Measurements from ENCODE around the gene CELF6.
"Not testable (repeated sequence)": the region's sequence is repeated elsewhere in the genome, so short reads cannot be mapped to it uniquely, and the experiment has no call there.

The CELF6 gene

DNA sequence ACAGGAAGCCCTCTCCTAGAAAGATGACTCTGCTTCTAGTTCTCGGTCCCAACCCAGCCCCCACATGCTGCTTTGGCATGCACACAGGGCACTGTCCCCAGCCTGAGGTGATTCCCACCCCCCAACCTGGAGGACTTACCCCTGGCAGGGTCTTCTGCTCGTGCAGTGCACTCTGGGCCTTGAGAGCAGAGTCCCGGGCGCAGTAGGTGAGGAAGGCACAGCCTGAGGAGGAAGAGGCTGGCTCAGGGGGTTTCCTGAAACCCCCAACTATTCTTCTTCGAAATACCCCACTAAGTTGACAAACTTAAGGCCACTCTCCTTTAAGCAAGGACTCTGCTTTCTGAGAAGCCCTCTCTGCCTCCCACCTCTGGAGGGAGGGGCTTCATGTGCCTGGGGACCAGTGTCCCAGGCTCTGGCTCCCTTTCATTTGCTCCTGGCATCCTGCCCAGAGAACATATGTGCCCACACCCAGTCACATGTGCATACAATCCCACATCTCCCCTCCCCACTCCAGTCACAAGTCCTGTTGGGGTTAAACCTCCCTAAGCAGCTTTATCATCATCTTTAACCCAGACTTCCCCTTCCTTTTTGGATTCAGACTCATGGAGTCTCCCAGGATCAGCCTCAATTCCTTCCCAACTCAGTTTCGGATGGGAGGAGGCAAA, 4.1 kb downstream of the CELF6 start:
- DNase-seq = peak; percentile 3

DNA sequence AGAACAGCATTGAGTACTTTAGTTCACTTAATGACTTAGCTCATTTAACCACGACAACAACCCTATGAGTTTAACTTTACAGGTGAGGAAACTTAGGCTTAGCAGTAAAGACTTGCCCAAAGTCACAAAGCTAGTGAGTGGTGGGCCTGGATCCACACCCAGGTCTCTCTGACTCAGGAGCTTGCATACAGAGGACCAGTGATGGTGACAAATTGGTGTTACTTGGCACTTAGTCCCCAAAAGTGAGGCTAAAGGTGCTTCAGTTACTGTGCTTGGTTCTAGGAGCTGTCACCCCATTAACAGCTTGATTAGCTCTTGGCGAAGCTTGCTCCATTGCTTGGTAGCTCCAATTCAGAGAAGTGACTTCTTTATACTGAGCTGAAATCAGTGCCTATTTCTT, 6.1 kb downstream of the CELF6 start:
- DNase-seq = no peak

DNA sequence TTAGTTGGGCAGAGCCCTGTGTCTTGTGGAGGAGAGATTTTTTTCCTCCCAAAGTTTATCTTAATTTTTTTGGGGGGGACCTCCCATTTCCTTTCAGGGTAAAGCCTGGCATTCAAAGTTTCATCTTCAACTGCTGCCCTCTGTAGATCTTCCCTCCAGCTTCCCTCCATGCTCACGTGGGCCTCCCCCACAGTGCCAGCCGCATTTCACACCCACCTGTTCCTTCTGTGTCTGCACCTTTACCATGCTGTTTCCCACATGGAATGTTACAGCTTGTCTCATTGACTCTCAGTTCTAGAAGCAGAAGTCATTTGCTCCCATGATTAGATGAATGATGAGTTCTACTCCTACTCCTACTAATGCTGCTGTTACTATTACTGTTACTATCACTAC, 6.5 kb downstream of the CELF6 start:
- no peak for DNase-seq

DNA sequence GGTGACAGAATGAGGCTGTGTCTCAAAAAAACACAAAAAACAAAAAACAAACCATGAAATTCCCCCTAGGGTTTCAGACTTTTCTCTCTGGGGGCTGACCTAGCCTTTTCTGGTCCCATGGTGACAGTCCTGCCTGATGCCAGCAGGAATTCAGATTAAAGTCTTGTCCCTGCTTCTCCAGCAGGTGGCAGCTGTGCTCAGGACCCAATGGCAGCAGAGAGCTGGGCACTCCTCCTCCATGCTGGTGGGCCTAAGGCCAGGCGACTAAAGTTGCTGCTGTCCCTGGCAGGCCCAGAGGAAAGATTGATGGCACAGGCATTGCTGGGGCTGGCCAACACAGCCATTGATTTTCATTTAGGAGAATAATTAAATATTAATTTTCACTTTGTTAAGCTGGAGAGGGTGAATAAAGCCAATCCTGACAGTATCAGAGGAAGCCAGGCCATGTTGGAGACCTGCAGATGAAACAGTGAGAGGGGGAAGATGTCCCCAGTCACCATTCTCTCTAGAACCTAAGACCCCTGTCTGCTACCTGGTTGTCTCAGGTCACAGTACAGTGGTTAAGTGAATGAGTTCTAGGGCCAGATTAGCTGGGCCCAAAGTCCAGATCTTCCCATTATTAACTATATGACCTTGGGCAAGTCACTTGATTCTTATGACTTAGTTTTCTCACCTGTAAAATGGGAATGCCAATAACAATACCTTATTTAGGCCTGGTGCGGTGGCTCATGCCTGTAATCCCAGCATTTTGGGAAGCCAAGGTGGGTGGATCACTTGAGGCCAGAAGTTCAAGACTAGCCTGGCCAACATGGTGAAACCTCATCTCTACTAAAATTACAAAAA, 7.1 kb downstream of the CELF6 start:
- peak; percentile 36 for DNase-seq

DNA sequence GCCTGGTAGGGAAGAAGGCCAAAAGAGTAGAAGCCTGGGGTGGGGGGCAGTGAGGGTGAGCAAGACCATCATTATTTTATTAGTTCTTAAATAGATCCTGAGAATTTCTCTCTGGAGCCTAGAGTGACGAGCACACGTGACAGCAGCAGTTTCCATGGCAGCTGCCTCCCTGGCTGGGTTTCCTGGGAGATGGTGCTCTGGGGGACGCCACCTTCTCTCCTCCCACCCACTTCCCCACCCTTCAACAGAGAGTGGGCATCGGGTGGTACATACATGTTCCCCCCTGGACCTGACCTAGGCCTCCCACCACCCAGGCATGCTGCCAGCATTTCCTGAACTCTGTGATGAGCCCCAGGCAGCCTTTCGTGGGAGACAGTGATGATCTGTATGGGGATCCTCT, 12.9 kb downstream of the CELF6 start:
- DNase-seq = no peak

DNA sequence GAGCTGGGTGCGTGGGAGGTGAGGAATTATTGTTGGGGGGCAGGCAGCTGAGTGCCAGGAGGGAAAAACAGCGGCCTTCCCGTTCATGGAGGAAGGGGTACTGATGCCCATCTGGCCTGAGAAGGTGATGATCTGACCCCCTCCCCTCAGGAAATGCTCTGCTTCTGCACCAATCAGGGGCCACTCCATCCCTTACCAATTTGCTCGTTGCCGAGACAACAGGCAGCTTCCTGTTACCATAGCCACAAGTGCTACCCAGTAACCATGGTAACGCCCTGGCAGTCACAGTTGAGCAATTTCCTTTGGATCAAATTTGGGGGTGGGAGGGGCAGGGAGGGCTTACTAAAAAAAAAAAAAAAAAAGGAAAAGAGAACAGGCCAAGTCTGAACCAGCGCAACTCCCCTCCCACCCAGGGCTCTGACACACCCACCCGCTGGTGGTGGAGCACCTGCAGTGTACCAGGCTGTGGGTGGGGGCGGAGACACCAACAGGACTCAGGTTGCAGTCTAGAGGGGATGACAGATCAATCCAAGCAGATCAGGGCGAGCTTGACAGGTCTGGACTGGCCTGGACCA, 13.7 kb downstream of the CELF6 start:
- DNase-seq = peak; percentile 44

DNA sequence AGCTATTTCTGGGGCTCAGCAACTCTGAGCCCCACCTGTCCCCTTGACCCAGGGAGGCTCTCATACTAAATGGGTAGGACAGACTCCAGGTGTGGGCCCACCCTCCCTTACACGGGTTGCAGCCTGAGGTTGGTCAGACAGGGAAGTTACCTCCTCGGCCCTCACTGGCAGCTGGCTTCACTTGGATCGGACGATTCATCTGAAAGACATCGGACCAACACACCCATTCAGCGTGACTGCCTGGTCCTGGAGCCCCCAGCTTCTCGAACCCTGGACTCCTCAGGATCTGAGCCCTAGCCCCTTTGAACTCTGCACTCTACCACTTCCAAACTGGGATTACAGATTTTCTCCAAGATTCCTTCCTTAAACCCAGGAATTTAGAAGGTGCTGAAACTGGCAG, 15.4 kb downstream of the CELF6 start:
- no peak for DNase-seq

DNA sequence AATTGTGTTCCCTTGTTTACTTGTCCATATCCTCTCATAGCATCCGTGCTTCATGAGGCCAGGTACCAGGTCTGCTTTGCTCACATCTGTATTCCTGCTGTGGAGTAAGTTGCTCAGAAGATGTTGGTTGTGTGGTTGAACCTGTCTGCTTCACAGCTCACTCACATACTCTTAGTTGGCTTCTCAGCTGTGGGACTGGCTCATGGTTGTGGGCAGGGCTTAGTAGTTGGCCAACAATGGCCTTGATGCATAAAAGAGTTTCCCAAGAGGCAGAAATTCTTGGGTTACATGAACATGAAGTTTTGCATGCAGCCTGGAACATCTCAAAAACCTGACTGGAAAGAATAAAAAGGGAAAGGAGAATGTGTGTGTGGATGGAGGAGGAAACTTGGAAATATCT, 17.0 kb downstream of the CELF6 start:
- no peak for DNase-seq

DNA sequence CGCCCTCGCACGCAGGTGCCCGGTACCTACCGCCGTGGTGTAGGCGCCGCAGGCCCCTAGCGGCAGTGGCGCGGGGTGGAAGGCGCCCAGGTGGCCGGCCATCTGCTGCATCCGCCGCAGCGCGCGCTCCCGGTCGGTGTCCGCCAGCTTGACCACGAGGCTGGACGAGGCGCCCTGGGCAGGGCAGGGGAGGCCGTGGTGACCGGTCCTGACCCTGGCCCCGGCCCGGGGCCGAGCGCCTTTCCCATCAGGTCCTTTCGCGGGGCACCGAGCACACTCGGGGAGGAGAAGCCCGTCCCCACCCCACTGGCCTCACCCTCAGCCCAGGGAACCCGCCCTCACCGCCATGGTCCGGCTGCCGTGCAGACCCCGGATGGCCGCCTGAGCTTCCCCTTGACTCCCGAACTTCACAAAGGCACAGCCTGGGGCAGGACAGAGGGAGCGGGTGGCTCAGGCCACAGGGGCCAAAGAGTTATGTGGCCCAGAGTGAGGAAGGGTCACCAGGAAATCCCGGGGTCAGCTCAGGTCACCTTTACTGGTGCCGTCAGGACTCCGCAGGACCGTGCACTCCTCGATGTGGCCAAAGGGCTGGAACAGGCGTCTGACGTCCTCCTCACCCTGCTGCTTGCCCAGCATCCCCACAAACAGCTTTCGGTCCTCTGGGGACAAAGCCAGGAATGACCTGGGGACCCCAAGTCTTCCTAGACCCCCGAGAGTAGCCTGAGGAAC, 30.2 kb downstream of the CELF6 start:
- DNase-seq = no peak

DNA sequence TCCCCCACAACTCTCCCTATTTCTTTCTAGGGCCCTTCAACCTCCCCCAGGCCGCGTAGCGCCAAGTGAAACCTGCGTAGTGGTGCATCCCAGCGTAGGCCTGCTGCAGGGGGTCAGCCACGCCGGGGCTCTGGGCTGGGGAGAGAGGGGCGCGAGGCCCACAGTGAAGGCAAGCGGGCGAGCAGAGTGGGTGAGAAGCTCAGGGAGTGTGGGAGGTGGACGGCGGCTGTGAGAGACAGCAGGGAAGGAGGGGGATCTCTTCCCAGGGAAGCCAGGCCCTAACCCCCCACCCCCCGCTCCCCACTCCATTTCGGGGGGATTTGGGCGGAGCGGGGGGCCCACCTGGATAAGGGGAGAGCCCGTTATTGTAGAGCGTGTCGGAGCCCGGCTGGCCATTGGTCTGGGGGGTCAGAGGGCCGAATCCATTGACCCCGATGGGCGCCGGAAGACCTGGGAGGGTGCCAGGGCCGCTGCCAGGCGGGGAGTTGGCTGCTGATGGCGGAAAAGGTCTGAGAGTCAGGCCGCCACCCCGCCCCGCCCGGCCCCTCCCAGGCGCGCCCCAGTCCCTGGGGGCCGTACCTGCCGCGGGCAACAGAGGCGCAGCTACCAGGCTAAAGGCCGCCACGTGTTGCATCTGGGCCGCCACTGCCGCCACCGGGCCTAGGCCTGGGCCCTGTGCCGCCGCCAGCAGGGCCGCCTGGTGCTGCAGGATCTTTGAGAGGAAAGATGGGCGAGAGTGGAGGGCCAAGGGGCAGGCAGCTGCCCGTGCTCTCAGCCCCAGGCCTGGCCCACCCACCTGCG, 31.0 kb downstream of the CELF6 start:
- DNase-seq = no peak

DNA sequence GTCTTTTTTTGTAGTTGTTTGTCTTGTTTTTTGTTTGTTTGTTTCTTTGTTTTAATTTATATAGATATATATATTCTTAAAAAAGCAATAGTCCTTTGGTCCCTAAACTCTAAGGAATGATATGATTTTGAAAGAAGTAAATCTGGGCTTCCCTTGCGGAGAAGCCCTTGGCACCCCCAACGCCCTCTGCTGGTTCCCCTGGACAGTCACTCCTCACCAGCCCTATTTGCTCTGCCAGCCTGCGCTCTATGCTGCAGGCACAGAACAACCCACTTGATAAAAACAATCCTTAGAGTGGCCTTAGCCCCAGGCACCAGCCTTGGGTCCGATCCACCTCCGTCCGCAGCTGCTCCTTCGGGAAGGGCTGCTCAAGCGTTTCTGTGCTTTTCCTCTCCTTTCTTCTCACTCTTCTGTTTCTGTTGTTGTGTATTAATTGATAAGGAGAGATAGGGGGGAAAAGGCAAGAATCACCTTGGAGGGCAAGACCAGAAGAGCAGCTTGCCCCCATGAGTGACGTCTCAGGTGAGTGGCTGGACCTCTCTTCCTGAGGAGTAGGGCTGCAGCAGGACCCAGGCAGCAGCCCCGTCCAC, 33.9 kb downstream of the CELF6 start:
- DNase-seq = no peak

DNA sequence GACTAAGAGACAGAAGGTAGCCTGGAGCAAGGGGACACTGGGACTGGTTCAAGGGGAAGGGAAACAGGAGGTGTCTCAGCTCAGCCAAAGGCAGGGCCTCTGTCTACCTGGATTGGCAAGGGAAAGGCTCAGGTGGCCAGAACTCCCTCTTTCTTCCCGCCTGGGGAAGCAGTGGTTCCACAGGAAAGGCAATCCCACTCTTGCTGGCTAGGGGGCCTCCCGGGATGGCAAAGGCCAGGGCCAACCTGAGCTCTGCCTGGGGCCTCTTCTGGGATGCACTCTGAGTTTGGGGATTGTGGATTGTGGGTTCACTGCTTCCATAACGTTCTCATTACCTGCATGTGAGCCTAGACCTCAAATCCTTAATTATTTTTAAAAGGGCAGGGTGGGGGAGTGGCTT, 34.6 kb downstream of the CELF6 start:
- no peak for DNase-seq

DNA sequence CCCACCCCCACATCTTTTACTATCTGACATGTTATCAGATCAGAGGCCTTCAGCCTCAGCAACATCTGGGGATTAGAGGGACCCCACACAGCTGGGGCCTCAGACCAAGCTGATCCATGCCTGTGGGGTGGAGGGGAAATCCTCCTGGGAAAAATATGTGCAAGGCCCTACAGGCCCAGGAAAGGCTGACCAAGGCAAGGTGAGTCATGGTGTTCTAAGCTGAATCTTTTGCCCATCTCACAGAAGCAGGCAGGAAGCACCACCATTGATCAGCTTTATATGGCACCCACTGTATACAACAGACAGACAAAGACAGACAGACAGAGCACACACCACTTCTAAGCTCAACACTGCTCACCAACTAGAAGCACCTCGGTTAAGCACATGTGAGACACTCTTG, 35.2 kb downstream of the CELF6 start:
- DNase-seq = no peak

DNA sequence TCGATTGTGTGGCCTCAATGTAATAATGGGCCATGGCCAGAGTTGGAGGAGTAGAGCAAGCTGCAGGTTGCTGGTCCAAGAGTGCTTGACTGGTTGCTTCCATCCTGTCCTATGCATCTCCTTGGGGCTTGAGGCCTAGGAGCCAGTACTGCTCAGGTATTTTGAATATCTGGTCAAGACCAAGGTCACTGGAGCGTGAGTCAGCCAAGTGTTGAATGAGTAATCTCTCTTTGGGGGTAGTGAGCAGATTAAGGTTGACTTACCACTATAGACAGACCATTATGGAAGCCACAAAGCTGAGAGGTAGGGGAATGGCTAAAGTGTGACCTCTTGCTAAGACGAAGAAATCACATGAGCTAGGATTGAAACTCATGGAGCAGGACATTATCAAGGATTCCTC, 38.2 kb downstream of the CELF6 start:
- no peak for DNase-seq

DNA sequence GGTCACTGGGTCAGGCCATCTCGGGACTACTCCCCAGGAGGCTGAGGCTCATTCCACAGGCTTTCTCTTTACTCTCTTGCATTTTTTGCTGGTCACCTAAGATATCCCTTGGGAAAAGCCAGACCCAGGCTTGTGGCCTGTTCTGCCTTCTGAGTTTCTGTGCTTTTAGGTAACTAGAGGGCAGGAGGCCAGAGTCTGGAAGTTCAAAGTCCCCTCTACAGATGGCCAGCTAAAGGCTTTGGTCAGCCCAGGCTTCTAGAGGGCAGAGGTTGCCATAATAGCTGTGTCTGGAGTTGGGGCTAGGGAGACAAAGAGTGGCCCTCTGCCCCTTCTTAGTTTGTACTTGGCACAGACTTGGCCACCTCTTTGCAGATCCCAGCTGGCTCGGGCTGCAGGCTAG, 39.2 kb downstream of the CELF6 start:
- no peak for DNase-seq

DNA sequence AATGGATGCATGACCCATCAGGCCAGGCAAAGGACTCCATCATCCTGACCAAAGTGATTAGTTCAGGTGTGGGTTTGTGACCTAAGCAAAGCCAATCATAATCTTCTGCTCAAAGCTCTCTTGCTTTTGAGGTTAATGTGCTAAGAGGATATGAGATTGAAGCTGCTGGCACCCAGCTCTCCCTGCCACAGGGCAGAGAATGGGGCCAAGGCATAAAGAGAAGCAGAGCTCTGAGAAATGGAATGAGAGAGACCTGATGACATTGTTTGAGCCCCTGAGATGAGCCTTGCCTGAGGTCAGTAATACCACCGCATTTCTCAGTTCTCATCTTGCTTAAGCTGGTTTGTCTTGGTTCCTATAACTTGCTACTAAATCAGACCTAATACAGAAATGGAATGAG, 41.2 kb downstream of the CELF6 start:
- DNase-seq = no peak

DNA sequence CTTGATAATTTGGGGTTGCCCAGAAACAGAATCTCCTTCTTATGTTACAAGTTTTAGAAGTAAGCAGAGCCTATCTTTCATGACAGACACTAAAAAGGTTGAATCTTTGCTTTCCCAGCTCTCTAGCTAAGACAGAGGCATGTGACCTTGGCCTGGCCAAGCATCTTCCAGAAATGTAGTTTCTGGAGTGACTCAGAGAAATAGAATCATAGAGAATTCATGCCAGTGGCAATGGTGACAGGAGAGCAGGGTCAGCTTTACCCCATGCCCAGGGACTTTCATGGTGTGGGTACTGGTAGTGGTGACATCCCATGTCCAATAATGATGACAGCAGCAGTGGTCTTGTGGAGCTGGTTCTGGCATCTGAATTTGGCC, 43.6 kb downstream of the CELF6 start:
- DNase-seq = no peak

DNA sequence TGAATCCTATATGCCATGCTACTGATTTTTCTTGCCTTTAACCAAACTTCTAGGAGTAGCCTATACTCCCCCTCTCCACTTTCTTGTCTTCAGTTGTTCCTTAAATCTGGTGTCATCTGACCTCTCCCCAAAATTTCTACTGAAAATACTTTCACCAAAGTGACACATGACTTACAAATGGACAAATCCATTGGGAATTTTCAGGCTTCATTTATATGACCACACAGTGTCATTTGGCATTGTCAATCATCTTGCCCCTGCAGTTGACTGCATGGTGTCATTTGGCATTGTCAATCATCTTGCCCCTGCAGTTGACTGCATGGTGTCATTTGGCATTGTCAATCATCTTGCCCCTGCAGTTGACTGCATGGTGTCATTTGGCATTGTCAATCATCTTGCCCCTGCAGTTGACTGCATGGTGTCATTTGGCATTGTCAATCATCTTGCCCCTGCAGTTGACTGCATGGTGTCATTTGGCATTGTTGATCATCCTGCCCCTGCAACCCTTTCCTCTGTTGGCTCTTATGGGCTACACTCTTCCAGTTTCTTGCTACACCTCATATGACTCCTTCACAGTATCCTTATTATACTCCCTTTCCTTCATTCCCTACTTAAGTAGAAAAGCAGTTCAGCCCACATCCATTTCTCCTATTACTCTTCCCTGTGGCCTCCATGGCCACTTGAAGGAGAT, 44.2 kb downstream of the CELF6 start:
- not testable (repeated sequence) for DNase-seq

DNA sequence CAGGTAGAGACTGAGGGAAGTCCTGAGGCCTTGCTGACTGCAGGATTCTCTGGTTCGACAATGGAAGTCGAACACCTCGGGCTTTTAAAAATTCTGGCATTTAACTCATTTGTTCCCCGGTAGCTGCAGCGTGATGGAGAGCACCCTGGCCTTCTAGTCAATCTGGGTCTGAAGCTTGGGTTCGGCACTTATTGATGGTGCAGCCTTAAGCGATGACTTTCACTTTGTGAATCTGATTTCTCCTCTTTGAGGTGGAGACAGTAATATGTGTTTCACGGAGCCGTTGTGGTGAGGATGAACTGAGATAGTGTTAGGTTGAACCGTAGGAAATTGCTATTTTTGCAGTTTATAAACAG, 47.0 kb downstream of the CELF6 start:
- no peak for DNase-seq

DNA sequence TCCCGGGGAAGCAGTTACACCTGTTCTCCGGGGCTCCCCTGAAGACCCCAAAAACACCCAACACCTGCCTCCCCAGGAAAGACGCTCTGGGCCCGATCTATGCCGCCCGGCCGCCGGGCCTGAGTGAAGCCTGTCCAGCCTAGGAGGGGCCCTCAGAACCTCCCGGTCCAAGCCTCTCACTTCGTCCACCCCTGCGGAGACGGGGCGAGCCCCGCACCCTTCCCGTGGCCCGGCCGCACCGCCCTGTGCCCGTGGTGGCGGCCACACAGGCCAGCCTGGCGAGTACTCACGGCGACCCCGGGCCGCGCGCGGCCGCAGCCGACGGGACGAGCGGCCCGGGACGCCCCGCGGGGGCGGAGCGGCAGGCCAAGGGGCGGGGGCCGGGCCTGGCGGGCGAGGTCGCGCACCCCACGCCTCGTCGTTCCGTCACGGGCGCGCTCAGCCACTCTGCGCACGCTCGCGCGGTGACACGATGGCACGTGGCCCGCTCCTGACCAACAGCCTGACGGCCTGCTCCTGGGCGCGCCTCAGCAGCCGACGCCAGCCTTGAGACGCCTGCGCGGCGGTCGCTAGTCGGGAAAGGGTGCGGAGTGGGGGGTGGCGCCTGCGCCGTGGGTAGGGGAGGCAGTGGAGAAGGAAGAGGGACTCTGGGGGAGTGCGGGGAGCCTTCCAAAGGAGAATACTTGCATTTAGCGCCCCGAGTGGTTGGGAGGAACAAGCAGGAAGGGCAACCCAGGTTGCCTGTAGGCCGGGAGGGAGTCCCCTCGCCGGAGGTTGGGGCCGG, 47.6 kb downstream of the CELF6 start, which contains the start of gene PARP6:
TSS of gene PARP6 (minus strand) at position 342 of the 784 bp plus-strand sequence. CDS start 5,077 bp downstream, outside the sequence.
- peak; percentile 92 for DNase-seq

DNA sequence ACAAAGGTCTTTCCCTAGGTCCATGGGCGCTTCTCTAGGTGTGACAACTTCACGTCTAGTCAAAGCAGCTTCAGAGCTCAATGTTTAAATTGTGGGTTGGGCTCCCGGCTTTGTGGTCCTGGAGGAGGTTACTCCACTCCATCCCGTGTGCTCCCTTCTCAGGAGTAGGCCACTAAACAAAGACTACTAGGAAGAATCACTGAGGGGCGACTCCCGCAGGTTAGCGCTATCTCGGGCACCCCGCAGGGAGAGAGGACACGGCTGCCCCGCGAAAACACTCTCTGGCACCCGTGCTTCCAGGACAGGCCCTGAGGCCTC, 48.1 kb downstream of the CELF6 start:
- DNase-seq = no peak
